Cortex of kidney (tissue), 1 donor: ENCODE measurements around the gene APBB1IP.

Experiments
- DNase-seq: peaks from one replicate; lab custom pipeline; 2025; lab: John Stamatoyannopoulos, UW

Gene APBB1IP

GRCh38 chr10:26507441-26507840 lies 69.3 kb downstream of the APBB1IP start:
- DNase-seq = no peak

GRCh38 chr10:26508016-26508415 lies 69.9 kb downstream of the APBB1IP start:
- DNase-seq = no peak

GRCh38 chr10:26509307-26509706 lies 71.2 kb downstream of the APBB1IP start:
- DNase-seq = no peak

GRCh38 chr10:26513101-26513500 lies 75.0 kb downstream of the APBB1IP start:
- no peak for DNase-seq

- DNase-seq = no peak
Observed at GRCh38 chr10:26516540-26517101, 78.5 kb downstream of the APBB1IP start.

- DNase-seq = no peak
Observed at GRCh38 chr10:26517141-26517867, 79.2 kb downstream of the APBB1IP start.

DNA sequence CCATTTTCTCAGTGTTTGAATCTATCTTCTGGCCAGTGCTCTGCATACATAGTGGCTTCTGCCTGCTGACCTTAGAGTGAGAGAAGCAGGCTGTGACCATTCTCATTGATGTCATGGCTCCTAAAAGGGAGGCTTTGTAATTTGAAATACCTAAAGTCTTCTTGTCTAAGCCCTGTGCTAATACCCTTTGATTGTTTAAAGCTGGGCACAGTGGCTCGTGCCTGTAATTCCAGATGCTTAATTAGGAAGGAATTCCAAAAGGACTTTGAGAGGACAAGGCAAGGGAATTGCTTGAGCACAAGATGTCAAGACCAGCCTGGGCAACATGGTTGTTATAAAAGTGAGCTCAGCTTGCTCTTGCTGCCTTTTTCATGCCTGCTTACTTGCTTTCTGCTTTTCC lies 81.7 kb downstream of the APBB1IP start:
- no peak for DNase-seq

- no peak for DNase-seq
Observed at GRCh38 chr10:26520575-26520974, 82.4 kb downstream of the APBB1IP start.

DNA sequence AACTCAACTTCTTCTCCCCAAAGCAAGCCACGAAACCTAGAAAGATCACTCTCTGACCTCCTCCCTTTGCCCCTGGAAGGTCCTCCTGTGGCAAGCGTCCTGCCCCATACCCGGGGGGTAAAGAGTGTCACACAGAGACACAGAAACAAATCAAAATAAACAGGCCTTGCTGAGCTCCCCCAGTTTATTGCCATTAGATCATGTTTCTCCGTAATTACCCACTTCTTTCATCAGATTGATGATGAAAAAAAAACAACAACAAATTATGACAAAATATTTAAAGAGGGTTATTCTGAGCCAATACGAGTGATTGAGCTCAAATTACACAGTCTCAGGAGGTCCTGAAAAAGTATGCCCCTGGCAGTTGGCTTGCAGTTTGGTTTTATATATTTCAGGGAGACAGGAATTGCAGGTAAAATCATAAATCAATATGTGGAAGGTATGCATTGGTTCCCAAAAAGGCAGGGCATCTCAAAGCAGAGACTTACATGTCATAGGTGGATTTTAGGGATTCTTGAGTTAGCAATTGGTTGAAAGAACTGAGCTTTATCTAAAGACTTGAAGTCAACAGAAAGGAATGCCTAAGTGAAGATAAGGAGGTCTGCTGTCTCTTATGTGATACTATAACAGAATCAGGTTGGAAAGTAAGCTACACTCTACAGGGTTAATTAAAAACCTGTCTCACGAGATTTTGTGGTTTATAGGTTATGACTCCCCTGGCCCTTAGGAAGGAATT lies 86.2 kb downstream of the APBB1IP start:
- DNase-seq = no peak

- DNase-seq = no peak
Observed at GRCh38 chr10:26525586-26525985, 87.4 kb downstream of the APBB1IP start.

DNA sequence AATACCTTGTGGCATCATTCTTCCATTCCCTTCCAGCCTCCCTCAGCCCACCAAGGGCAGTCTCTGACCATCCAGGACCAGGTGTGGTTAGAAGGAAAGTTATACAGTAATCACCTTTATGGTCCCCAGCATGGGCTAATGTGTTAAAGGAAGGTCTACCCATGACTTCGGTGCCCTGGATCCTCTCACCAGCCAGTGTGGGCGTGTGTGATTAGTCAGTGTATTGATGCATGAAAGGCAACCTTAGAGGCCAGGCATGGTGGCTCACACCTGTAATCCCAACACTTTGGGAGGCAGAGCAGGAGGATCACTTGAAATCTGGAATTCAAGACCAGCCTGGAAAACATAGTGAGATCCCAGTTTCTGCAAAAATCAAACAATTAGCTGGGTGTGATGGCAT lies 88.9 kb downstream of the APBB1IP start:
- DNase-seq = no peak

DNA sequence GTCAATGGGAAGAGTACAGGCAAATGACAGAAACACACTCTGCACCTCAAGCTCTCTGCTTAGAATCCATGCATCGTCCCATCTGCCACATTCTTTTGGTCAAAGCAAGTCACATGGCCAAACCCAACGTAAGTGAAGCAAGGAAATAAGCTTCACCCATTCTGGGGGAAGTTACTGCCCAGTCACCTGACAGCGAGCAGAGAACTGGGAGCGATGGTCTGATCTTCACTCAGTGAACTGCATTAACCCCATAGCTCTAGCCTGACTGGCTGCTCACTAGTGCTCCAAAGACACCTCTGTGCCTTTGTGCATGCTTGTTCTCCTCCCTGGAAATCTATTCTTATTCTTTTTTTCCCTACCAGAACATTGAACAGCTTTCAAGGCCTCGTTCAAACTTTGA lies 89.9 kb downstream of the APBB1IP start:
- no peak for DNase-seq

GRCh38 chr10:26528715-26529393 lies 90.7 kb downstream of the APBB1IP start:
- no peak for DNase-seq

DNA sequence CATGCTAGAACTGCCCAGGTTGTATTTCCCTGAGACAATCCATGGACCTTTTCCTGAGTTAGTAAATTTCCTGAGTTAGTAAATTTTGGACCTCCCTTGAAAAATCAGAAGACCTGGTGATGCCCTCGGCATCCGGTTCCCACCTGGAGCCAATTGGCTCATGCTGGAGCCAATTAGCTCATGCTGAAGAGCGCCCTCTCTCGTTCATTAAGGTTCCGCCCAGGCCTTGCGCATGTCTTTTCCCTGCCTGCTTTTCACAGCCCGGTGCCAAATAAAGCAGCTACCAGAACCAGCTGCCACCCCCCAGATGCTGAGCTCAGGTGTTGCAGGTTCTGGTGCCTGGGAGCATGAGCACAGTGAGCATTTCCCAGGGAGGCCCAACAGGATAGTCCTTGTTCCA lies 96.2 kb downstream of the APBB1IP start:
- no peak for DNase-seq

DNA sequence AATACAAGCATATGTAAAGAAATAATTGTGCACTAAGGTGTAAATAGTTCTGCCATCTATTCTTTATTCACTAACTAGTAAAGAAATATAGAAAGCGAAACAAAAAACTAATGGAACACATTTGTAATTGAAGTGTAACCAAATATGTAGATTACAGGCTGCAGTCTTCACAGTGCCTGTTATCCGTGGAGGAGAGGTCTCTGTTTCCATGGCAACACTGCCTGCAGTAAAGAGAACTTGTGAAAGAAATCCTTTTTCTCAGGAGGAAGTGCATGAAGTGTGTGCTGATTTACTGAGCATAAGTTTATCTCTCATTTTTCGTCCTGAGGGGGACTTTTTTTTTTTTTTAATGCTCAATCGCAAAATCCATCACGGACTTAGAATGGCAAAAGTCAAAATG lies 102.5 kb downstream of the APBB1IP start:
- DNase-seq = no peak

DNA sequence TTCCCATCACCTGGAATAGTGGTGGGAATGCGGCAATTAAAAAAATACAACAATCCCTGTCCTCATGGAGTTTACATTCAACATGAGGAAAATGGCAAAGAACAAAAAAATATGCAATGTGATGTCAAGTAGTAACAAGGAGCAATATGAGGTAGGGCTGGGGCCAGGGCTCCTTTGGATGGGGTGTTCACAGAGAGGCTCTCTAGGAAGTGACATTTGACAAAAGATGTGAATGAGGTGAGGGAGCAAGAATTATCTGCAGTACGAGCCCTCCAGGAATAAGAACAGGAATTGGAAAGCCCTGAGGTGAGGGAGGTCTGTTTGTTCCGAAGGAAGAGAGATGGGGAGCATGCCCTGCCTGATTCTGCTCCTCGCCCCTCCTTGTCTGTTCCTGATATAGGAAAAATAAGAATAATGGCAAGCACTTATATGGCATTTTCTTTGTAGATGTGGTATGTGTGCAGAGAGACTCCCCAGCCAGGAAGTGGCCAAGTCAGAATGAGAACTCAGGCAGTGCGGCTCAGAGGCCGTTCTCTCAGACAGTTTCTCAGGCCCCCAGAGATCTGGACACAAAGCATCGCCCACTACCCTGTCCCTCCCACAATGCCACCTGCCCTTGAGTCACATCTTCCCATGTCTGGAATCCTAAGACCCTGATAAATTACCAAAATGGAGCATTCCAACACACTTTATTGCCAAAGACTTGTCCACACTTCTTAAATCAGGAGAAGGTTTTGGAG lies 105.6 kb downstream of the APBB1IP start:
- no peak for DNase-seq

DNA sequence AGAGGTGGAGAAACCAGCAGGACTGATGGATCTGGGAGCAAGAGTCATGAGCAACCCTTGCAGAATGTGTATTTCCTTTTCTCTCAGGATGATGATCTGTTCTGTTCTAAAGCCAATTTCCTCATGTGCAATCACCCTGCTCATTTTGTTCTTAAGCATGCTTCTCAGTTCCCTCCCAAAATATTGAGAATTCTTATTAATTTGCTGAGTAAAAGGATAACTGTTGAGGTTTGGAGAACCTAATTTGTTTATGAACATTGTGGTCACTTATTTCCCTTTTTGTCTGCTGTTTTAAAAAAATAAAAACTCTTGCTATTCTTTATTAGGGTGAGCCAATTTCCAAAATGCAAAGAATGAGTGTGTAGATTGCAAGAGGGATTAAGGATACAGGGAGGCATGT lies 106.8 kb downstream of the APBB1IP start:
- no peak for DNase-seq

DNA sequence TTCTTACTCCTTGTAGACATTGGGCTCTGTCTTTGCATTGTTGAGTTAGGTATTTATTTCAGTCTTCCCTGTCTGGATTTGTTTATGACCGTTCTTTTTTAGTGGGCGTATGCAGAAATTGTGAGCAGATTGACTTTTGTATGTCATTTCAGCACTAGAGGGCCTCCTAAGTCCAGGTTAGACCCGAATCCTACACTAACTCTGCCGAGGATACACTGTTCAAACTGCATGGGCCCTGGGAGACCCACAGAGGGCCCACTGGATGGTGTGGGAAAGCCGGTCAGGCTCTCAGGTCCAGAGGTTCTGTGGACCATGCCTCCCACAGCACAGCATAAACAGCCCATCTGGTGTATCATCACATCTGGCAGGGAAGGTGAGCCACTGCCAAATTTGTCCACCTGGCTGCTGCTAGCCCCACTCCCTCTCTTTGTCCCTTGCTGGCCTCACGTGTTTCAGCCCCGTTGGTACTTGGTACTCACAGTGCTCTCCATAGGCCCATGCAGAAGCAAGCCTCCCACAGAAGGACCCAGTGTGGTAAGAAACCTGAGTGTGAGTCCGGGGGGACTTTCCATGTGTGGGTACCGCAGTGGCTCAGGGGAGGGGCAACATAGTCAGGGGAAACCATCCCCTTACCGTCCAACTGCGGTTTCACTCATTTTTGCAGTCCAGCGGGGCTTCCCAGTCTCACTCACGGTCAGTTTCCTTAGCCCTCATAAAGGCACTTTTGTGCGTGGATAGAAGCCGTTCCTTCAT lies 112.8 kb downstream of the APBB1IP start:
- DNase-seq = no peak

- DNase-seq = no peak
Observed at GRCh38 chr10:26554246-26554645, 116.1 kb downstream of the APBB1IP start.

DNA sequence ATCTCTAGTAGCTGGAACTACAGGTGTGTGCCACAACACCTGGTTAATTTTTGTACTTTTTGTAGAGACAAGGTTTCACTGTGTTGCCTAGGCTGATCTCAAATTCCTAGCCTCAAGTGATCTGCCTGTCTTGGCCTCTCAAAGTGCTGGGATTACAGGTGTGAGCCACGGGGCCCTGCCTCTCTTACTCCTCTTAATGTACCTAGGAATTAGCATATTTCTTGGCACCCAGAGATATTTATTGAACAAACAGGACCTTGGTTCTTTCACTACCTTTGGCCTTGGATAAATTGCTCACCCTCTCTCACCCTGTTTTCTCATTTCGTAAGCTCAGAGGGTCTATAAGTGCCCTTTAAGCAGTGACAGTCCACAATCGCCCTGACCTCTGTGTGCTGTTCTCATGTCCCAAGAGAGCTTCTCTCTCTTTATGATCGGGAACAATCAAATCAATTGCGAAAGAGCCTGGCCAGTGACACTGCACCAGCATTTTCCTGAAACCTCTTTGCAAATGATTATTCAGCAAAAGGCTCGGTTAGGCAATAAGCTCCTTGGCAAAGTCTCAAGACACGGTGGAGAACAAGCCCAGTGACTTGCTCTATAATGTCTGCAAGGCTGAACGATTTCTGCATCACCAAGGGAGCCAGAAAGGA lies 117.7 kb downstream of the APBB1IP start:
- DNase-seq = no peak
